ENCODE data around the gene CACNA1E.

DNA sequence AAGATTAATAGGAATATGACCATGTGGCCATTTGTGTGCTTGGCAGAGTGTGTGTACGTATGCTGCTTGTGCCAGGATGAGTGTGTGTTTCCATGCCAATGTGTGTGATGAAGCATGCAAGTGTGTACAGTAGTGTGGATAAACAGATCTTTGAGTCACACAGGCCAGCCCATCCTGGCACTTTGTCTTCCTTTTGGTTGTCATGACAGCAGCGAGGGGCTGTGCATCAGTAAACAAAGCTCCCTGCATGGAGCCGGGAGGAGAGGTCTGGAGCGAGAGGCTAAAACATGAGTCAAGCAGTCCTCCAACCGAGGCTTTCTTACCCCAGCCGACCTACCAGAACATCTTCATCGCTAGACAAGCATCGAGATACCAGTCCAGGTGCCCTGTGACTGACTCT lies 221.2 kb downstream of the CACNA1E start:
- TF ChIP-seq, protein P1, sequence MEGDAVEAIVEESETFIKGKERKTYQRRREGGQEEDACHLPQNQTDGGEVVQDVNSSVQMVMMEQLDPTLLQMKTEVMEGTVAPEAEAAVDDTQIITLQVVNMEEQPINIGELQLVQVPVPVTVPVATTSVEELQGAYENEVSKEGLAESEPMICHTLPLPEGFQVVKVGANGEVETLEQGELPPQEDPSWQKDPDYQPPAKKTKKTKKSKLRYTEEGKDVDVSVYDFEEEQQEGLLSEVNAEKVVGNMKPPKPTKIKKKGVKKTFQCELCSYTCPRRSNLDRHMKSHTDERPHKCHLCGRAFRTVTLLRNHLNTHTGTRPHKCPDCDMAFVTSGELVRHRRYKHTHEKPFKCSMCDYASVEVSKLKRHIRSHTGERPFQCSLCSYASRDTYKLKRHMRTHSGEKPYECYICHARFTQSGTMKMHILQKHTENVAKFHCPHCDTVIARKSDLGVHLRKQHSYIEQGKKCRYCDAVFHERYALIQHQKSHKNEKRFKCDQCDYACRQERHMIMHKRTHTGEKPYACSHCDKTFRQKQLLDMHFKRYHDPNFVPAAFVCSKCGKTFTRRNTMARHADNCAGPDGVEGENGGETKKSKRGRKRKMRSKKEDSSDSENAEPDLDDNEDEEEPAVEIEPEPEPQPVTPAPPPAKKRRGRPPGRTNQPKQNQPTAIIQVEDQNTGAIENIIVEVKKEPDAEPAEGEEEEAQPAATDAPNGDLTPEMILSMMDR (IDR thresholded peaks at IDR 0.05) = no peak
- TF ChIP-seq POLR2A (IDR thresholded peaks at IDR 0.05) = no peak

Measured in Peyer's patch (tissue), 4 donors.